ENCODE measurements around the gene MSL1. TPM values are rescaled to one million over a fixed set of nuclear protein-coding genes. Genes with fewer than 3 reads are reported as not detected.

The MSL1 gene
- total and polyA plus RNA-seq, 2 experiments from 2014 or later = 26.7 to 81.6 TPM

DNA sequence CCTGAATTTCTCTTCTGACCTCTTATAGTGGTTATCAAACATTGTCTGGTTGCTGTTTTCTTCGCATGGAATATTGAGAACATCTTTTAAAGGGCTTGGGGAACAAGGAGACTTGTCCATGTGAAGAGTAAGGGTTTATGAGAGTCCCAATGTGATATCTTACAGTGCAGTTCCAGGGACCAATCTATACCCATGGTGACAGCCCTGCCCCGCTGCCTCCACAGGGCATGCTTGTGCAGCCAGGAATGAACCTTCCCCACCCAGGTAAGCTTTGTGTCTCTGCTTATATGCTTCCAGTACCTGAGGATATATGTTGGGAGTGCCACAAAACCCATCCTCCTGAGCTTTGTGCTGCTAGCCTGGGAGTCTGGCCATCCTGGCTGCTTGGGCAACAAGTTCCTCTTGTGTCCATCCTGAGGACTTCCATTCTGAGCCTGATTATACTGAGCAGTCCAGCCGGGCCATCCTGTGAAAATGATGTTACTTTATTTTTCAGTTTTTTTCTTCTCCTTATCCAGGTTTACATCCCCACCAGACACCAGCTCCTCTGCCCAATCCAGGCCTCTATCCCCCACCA lies 46.0 kb downstream of the MSL1 start:
- 97% methylated on average over 3 of the region's 3 CpGs for WGBS (ENCODE audit: low lambda C conversion rate, missing lambda C conversion rate)
- Histone ChIP-seq H4K20me1 (ENCODE audit: insufficient read depth, poor library complexity, severe bottlenecking) (no peaks in the 10 kb centered on the region), H3K36me3 (replicated peaks; ENCODE audit: insufficient read depth, low read depth) (no peaks in the 10 kb centered on the region), H3K9me2 (replicated peaks; ENCODE audit: insufficient read depth) (no peaks in the 10 kb centered on the region), H3K9me3 (ENCODE audit: low read depth) (no peaks in the 10 kb centered on the region), H3K4me1 (ENCODE audit: insufficient read depth) (no peaks in the 10 kb centered on the region), H3K27ac (peak overlapping the region; percentile 50), H3K4me3 (no peak overlapping the region), H3K4me2 (no peak overlapping the region), H3K27me3 (no peaks in the 10 kb centered on the region), H3K79me2 (no peaks in the 10 kb centered on the region), H2AFZ (no peak overlapping the region)
- TF ChIP-seq EZH2phosphoT487 (IDR thresholded peaks at IDR 0.05; ENCODE audit: low read depth, severe bottlenecking, unreplicated experiment) = no peak
- TF ChIP-seq, protein P1, sequence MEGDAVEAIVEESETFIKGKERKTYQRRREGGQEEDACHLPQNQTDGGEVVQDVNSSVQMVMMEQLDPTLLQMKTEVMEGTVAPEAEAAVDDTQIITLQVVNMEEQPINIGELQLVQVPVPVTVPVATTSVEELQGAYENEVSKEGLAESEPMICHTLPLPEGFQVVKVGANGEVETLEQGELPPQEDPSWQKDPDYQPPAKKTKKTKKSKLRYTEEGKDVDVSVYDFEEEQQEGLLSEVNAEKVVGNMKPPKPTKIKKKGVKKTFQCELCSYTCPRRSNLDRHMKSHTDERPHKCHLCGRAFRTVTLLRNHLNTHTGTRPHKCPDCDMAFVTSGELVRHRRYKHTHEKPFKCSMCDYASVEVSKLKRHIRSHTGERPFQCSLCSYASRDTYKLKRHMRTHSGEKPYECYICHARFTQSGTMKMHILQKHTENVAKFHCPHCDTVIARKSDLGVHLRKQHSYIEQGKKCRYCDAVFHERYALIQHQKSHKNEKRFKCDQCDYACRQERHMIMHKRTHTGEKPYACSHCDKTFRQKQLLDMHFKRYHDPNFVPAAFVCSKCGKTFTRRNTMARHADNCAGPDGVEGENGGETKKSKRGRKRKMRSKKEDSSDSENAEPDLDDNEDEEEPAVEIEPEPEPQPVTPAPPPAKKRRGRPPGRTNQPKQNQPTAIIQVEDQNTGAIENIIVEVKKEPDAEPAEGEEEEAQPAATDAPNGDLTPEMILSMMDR (IDR thresholded peaks at IDR 0.05; ENCODE audit: poor library complexity) = no peak
- TF ChIP-seq EZH2 (IDR thresholded peaks at IDR 0.05; ENCODE audit: borderline replicate concordance) = no peak
- DNase-seq (ENCODE audit: low spot score) = no peak

DNA sequence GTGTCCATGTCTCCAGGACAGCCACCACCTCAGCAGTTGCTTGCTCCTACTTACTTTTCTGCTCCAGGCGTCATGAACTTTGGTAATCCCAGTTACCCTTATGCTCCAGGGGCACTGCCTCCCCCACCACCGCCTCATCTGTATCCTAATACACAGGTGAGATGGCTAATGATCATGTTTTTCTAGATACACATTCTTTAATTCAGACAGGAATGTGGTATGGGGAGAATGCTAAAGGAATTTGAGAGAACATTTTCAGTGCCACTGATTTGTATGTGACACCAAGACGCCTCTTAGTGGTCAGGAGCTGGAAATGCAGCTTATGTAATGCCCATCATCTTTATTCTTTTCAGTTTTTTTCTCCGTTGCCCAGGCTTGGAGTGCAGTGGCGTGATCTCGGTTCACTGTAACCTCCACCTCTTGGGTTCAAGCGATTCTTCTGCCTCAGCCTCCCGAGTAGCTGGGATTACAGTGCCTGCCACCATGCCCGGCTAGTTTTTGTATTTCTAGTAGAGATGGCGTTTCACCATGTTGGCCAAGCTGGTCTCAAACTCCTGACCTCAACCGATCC lies 46.6 kb downstream of the MSL1 start:
- Histone ChIP-seq H3K27ac (peak overlapping the region; percentile 50), H3K36me3 (replicated peaks; ENCODE audit: insufficient read depth, low read depth) (no peaks in the 10 kb centered on the region)

DNA sequence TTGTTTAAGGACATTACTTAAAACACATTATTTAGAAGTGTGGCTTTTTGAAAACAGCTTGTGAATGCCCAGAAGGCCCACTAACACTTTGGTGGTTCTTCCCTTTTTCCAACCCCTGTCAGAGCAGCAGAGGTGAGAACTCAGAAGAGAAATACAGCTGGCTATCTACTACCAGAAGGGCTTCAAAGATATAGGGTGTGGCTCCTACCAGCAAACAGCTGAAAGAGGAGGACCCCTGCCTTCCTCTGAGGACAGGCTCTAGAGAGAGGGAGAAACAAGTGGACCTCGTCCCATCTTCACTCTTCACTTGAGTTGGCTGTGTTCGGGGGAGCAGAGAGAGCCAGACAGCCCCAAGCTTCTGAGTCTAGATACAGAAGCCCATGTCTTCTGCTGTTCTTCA lies 48.6 kb downstream of the MSL1 start:
- no peaks in the 10 kb centered on the region for H3K4me1 ChIP-seq (ENCODE audit: insufficient read depth)
- H2AFZ ChIP-seq = no peak overlapping the region
- no peak overlapping the region for H3K4me2 ChIP-seq
- H3K36me3 ChIP-seq (replicated peaks; ENCODE audit: insufficient read depth, low read depth) = no peaks in the 10 kb centered on the region
- no peak overlapping the region for H3K4me3 ChIP-seq
- no peaks in the 10 kb centered on the region for H3K9me3 ChIP-seq (ENCODE audit: low read depth)
- no peaks in the 10 kb centered on the region for H4K20me1 ChIP-seq (ENCODE audit: insufficient read depth, poor library complexity, severe bottlenecking)
- H3K27me3 ChIP-seq = no peaks in the 10 kb centered on the region
- no peak for TF ChIP-seq EZH2 (IDR thresholded peaks at IDR 0.05; ENCODE audit: borderline replicate concordance)
- no peak for TF ChIP-seq EZH2phosphoT487 (IDR thresholded peaks at IDR 0.05; ENCODE audit: low read depth, severe bottlenecking, unreplicated experiment)
- TF ChIP-seq, protein P1 (IDR thresholded peaks at IDR 0.05; ENCODE audit: poor library complexity) = no peak
- no peak overlapping the region for H3K27ac ChIP-seq
- DNase-seq (ENCODE audit: low spot score) = no peak
- WGBS (ENCODE audit: low lambda C conversion rate, missing lambda C conversion rate) = 95% methylated on average over 2 of the region's 2 CpGs
- no peaks in the 10 kb centered on the region for H3K79me2 ChIP-seq
- H3K9me2 ChIP-seq (replicated peaks; ENCODE audit: insufficient read depth) = no peaks in the 10 kb centered on the region

More for the DNA sequence above, 46.6 kb downstream of the MSL1 start:
- Histone ChIP-seq H3K9me2 (replicated peaks; ENCODE audit: insufficient read depth) (no peaks in the 10 kb centered on the region), H3K4me2 (no peak overlapping the region), H3K79me2 (no peaks in the 10 kb centered on the region), H3K4me3 (no peak overlapping the region), H3K27me3 (no peaks in the 10 kb centered on the region), H2AFZ (no peak overlapping the region), H3K4me1 (ENCODE audit: insufficient read depth) (no peaks in the 10 kb centered on the region), H3K9me3 (ENCODE audit: low read depth) (no peaks in the 10 kb centered on the region), H4K20me1 (ENCODE audit: insufficient read depth, poor library complexity, severe bottlenecking) (no peaks in the 10 kb centered on the region)
- WGBS (ENCODE audit: low lambda C conversion rate, missing lambda C conversion rate) = 53% methylated on average over 11 of the region's 11 CpGs
- TF ChIP-seq, protein P1 (IDR thresholded peaks at IDR 0.05; ENCODE audit: poor library complexity) = peak; percentile 83
- TF ChIP-seq EZH2phosphoT487 (IDR thresholded peaks at IDR 0.05; ENCODE audit: low read depth, severe bottlenecking, unreplicated experiment) = no peak
- peak; percentile 78 for DNase-seq (ENCODE audit: low spot score)

Measured in hepatocyte (in vitro differentiated cells).